HG03571 (cell line): Measurements from ENCODE around the gene CMTM6.
"Not testable (repeated sequence)": the region's sequence is repeated elsewhere in the genome, so short reads cannot be mapped to it uniquely, and the experiment has no call there.

ENCODE experiments used
- ATAC-seq: cut with Tn5 transposase; IDR thresholded peaks from one replicate; pipeline ENCODE4 v1.9.1; 2021; ENCODE audit not compliant: unreplicated experiment

The CMTM6 gene

DNA sequence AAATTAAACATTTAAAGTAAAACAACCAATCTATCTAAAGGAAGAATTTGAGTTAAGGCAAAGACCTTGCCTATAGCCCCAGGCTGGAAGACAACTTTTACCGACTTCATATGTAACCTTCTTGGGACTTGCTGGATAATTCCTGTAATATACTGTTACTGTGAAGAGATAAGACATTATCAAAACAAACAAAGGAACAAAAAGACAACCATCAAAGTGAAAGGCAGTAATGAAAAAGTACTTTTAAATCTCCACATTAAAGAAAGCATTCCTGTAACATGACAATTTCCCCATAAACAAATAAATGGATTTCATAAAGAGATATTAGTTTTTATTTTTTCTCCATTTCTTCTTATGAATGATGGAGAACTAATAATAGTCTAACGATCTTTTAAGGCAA lies 2.4 kb downstream of the CMTM6 start:
- no peak for ATAC-seq

DNA sequence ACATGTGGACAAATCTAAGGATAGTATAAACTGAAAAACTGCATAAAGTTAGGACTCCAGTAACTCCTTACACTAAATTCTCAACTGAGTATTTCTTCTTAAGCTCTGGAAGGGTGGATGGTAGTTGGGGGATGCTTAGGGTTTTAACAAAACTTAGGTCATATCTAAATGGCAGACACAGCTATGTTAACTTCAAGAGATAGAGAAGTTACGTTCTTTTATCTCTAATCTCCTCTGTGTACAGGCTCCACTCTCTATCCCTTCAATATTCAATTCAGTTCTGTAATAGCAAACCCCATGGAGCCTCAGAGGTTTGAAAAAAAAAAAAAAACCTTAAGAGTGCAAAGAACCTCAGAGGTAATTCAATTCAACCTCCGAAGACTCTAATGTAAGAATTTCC lies 3.1 kb downstream of the CMTM6 start:
- no peak for ATAC-seq

DNA sequence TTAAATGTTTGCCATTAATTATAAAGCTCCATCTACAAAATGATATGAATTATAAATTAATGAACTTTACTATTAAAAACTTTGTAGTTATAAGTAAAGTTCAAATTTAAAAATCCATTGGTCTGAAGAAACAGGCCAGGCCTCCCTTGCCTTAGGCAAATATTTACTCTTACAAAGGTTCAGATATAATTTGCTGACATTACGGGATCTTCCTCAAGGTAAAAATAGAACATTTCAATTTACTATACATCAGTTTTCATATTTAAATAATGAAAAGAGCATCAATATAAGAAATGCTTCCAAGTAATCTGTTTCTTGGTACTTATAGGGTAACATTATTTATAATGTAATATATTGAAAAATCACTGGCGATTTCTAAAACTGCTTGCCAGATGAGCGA lies 3.7 kb downstream of the CMTM6 start:
- no peak for ATAC-seq

DNA sequence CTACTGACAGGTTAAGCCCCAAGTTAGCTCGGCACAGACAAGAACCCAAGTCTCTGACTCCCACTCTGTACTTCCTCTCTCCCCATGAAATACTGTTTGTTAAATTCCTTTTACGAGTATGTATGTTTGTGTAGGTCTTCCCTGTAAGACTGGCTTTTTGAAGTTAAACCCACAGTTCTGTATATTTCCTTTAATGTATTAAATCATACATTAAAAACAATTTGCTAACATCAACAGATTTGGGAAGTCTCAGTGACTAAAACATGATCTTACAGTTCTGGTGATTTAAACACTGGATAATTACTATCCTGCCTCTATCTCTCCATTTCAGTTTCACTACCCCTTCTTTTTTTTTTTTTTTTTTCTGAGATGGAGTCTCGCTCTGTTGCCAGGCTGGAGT lies 4.4 kb downstream of the CMTM6 start:
- no peak for ATAC-seq

DNA sequence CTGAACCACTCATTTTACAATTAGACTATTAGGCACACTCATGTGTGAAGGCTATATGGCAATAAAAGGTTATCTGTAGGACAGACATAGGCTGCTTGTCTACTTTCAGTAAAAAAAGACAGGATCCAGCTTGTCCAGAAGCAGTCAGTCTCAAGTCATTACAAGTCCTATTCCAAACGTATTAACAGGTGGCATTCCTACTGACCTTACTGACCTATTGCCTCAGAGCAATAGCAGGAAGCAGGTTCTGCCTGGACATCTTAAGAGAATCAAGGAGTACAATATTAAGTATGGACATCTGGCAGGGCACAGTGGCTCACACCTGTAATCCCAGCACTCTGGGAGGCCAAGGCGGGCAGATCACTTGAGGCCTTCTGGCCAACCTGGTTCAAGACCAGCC lies 7.0 kb downstream of the CMTM6 start:
- no peak for ATAC-seq

DNA sequence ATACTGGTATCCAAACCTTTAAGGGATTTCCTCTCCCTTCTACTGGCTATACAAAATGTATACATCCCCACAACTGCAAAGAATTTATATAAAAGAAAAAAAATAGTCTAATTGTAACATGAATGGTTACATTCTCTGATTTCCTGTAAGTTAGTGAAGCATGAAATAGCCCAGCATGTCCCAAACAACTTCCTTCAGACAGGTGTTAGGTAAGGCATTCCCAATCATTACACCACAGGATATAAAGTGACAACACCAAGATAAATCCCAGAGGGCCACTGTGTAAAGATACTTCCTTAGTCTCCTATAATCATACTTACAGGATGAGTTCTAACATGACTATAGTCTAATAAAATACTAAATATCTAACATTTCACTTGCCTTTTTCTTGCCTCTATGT lies 7.6 kb downstream of the CMTM6 start:
- no peak for ATAC-seq

DNA sequence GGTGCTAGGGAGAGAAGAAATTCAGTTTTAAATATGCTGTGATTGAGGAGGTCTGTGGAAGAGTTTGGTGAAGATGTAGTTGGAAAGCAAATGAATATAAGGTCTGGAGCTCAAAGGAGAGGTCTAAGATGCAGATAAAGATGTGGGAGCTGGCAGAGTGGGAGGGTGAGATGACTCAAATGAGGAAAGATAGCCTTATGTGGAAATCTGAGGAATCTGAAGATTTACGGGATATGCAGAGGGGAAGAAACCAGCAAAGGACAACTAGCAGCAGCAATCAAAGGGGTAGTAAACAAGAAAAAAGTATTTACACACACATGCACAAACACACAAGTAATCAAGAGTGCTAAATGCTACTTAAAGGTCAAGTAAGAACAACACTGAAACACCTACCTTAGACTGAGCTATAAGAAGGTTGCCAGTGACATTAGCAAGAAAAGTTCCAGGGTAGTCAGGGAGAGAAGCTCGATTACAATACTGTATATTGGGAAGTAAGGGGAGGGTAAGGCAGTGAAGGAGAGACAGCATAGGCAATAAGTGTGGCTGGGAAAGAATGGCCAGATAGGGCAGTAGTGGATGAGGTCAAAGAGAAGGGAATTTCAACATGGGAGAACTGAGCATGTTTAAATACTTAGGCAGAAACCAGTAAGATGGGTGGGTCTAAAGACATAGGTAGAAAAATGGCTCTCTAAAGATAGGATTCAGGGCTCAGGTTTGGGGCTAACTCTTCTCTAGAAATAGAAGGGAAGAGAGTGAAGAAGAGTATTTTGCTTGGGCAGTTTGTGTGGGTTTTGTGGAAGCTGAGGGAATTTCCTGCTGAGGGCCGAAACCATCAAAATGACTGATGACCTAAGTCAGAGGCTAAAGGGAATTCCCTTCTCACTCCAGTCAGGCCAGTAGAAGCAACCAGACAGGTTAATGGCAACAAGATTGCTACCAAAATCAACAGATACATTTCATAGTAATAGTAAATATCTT lies 8.9 kb downstream of the CMTM6 start:
- ATAC-seq: no peak

DNA sequence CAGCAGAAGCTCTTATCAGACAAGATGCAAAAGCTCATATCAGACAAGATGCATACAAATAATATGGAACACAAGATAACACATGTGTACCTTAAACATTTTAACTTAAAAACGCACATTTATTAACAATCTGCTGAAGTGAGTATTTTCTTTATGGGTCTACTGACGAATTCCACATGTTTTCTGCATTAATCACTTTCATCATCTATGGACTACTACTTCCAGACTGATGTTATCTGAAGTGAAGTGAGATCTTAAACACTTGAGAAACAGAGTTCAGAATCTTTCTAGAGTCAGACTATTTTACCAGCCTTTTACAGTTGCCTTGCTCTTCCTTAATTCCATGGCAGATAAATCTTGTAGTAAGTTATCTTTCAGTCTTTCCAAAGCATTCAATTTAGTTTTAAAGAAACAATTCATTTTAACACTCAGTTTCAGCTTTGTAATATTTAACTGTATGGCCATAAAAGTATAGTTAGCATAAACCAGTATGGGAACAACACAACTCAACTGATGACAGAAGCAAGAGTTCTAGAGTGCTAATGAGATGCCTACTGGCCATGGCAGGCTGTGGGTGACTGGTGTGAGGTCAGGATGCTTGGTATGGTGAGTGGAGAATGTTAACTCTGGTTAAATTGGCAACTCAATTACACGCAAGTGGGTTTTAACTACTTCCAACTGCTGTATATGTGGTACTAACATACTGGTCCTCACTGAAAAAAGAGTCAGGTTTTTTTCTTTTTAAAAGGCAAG lies 9.8 kb downstream of the CMTM6 start:
- no peak for ATAC-seq

DNA sequence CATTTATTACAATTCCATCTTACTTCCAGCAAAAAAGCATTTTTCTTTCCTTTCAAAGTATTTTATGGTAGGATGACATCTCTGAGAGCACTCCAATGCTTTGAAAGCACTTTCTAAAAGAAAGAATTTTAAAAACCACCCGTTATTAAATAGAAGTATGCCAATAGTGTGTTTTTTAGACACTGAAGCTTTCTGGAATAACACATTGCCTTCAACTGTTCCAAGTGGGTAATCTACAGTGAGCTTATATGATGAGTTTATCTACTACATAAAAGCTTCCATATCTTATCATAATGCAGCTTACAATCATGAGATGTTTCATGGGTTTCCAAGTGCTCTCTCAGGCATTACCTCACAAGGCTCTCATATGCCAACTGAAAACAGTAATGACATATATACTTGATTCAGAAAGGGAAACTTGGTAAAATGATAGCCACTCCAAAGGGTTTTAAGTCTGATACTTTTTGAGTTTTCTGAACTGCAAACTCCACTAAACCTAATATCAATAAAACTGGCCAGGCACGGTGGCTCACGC lies 14.1 kb downstream of the CMTM6 start:
- no peak for ATAC-seq

DNA sequence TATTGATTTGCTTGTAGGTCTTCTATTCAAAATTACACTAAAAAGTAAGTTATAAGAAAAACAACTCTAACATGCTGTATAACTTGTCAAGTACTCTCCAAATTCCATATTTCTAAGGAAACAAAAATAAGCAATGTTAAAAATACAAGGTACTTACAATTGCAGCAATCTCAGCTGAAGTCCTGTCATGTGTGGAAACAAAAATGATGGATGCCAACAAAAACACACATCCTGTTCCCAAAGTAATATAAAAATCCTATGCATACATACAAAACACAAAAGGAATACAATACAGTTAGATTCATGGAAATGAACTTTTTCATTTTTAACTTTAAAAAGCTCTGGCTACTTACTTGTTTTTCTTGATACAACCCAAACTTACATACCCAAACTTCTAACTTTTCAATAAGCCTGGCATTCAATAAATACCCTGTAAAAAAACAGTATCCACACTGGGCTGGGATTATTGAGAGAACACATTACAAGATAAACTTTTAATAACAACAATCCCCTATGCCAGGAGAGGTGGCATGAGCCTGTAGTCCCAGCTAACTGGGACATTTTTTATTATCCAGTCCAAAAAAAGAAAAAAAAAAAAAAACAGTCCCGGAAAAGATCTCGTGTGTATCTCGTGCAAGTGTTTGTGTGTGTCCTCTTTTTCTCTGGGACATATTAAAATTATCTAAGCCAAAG lies 14.7 kb downstream of the CMTM6 start:
- no peak for ATAC-seq

DNA sequence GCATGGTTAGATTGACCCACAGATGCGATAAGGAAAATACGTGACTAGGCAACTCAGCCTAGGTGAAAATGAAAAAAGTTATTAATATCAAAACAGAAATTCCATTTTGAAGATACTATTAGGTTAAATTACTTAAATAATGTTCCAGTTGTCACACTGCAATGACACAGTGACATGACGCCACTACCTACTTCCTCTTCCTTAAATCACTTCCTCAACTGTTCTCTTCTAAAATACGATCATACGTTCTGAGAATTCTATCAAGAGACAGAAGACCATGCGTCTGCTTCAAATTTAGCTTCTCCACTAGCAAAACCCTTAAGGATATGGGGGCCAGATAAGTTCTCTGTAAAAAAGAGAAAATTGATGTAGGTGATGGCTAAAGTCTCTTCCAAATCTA lies 18.2 kb downstream of the CMTM6 start:
- ATAC-seq: no peak

DNA sequence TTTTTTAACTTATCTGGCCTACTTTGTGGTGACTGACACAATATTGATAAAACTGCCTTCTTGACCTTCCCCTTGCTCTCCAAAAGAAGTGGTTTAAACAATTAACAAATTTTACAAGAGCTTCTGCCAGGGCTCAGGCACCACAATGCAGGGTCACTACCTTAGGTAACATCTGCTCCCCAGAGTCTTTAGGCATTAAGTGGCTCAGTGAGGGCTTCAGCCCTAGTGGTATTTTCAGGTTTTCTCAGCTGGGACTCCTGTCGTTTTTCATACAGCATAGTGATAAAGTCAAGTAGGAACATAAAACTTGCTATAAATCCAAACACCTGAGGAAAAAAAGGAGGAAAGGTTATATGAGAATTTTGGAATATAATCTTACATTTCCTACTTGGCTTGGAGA lies 18.9 kb downstream of the CMTM6 start:
- no peak for ATAC-seq

DNA sequence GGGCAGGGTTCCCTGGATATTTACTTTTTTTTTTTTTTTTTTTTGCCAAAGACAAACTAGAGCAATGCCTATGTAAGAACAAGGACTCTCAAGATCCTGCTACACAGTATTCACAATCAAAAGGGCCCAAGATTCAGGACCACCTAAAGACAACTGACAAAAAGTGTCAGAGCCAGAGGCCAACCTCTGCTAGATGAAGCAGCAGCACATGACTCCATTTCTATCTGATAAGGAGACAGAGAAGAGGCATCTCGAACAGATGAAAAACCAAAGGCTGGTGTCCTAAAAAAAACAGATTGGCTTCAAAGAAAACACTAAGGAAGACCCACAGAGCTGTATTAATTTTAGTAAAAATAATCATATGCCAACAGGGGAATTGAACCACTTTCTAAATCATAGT lies 20.0 kb downstream of the CMTM6 start:
- no peak for ATAC-seq

DNA sequence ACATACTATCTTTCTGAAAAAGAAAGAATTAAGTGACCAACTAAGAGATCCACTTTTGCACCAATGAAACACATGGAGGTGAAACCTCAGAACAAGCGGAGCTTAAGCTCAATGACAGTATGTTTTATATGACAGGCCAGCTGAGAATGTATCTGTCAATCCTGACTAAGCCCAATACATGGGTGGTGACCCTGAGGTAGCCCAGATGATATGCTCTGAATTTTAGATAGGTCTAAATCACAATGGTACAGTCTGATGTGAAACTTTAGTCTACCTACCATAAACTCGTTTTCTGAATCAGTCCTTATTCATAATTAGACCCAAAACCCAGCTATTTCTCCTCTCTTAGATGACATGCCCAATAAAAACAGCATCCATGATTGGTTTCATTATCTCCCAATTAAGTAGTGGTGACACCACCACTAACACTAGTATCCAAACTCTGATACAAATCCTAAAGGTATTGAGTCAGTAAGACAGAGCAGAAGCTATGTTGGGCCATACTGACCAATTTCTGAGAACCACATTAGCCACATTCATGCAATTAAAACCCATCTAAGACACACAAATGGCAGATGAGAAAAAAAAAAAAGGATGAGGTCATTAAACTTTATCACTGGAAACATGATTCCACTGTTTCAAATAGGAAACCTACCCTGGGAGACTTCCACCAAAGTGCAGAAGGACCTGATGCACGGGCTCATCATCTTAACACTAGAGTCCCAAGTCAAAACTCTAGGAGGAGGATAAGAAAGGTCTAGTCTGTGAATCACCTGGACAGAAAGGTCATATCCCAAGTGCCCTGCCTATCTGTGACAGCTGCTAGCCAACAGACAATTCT lies 20.6 kb downstream of the CMTM6 start:
- ATAC-seq: no peak

DNA sequence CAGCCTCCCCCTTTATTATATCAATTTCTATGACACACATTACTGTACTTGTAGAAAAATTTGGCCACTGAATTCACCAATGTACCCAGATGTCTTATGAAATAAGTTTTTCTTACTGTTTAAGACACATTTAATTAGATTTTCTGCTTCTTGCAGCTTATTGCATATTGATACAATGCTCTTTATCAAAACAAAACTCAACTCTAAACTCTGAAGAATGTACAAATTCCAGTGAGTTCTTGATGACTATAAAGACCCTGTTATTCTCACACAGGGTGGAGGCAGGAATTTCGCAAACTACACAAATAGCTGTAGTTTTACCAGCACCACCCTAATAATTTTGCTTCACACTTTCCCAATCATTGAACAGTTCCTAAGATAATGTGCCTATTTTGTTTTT lies 22.0 kb downstream of the CMTM6 start:
- no peak for ATAC-seq

DNA sequence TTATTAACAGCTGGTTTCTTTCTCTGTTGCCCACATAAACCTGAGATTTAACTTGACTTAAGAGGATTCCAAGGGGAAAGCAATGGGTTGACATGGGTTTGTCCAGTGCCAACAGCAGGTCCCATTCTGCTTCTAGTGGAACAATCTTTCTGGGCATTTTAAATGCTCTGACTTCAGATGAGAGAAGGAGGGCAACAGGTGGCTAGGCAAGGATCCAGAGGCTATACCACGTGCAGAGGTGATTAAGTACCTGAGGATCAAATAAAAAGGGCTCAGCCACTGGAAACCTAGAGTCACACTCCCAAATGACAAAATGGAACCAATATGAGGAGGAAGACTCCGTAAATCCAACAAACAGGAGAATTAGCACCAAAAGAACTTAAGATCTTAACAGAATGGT lies 28.5 kb downstream of the CMTM6 start:
- ATAC-seq: no peak

DNA sequence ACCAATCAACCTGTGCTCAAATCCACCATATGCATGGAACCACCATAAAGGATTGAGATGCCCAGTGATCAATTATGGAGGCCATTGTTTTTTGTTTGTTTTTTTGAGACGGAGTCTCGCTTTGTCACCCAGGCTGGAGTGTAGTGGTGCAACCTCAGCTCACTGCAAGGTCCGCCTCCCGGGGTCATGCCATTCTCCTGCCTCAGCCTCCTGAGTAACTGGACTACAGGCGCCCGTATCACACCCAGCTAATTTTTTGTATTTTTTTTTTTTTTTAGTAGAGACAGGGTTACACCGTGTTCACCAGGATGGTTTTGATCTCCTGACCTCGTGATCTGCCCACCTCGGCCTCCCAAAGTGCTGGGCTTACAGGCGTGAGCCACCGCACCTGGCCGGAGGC lies 30.5 kb downstream of the CMTM6 start:
- ATAC-seq: not testable (repeated sequence)

DNA sequence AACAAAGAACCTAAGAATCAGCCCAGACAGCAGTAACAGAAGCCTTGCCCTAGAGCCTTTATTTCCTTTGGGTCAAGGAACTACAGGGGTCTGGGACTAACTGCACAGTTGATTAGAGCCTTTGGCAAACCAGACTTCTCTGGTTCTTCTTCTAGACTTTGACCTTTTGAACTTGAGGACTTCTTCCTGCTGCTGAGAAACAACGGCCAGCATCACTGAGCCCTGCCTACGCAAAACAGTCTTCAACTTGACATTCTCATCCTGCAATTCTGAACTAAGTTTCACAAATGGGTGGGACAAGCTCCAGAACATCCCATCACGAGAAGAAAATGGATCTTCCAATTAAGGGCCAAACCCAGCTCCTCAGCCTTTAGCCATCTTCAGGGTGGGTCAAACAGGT lies 31.4 kb downstream of the CMTM6 start:
- ATAC-seq: no peak

DNA sequence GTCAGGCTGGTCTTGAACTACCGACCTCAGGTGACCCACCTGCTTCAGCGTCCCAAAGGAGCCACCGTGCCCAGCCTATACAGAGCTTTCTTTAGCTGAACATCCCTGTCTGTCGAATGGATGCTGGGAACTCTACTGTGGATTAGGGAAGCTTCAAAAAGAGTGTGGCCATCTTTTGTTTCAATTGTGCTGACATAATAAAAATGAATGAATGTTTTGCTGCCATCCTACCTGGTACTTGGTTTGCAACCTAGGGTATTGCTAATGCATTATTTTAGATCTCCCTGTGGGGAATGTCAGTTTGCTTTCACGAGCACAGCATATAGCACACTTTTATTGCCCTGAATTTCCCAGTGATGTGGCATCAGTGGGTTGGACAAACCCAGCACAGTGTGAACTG lies 32.3 kb downstream of the CMTM6 start:
- ATAC-seq: no peak

DNA sequence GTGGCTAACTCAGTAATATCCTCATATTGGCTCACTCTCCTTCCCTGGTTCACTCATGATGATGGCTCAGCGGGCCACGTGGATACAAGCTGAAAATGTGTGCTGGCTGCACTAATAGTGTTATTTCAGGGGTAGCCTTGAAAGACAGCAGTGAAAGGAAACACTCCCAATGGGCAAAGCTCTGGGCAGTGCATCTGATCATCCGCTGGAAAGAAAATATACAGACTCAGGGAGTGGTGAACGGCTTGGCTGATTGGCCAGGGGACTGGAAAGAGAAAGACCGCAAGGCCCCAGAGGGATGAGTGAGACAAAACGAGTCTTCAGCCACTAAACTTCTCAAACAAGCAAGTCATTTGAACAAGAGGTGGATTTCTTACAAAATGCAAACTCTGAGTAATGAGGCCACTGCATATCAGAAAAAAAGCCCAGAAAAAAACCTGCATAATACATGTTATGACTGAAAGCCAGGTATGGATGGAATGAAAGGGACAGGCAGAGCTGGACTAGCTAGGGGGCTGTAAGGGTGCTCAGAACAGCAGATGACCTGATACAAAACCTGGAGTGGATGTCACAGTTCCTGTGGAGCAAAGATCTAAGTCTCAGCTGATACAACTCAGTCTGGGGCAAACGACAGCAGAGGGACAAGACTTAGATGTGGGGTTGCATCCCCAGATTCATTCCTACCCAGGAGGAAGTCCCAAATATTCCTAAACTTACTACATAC lies 33.3 kb downstream of the CMTM6 start:
- ATAC-seq: peak; percentile 30
